ENCODE results near the gene SRSF4.
"Not testable (repeated sequence)": the region's sequence is repeated elsewhere in the genome, so short reads cannot be mapped to it uniquely, and the experiment has no call there.

SRSF4 gene

DNA sequence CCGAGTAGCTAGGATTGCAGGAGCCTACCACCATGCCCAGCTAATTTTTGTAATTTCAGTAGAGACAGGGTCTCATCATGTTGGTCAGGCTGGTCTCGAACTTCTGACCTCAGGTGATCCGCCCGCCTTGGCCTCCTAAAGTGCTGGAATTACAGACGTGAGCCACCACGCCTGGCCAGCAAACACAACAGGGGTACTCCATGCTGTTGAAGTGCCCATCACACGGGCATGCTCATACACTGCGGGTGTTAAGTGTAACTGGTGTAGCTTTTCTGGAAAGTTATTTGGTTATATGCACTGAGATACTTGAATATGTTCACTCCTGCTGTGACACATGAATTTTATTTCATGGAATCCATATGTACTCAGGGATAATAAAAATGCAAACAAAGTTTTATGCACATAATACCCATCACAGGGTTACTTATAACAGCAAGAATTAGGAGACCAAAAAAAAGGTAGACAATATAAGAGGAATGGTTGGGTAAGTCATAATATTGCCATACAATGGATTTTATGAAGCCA, 9.2 kb downstream of the SRSF4 start:
- in situ Hi-C loops (cut with MboI; ENCODE audit: low pct_unique_long_range_greater_than_20kb, low sequenced_read_pairs), result no loop called here
- DNase-seq, result no peak

DNA sequence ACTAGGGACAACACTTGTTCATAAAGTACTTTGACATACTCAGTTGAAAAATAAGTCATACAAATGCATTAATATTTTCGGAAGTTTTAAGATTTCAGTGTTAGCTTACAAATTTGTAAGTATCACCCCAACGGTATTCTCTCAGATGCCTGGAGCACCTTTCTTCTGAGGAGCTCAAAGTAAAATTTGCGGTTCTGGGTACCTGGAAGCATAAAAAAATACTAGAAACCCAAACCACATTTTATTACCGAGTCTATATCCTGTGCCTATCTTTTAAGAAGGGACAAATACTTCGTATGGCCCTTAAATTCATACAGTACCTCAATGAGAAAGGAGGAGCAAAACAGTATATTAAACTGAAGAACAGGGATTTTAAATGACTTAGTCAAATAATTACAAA, 10.2 kb downstream of the SRSF4 start:
- in situ Hi-C loops (cut with MboI; ENCODE audit: low pct_unique_long_range_greater_than_20kb, low sequenced_read_pairs), result no loop called here

DNA sequence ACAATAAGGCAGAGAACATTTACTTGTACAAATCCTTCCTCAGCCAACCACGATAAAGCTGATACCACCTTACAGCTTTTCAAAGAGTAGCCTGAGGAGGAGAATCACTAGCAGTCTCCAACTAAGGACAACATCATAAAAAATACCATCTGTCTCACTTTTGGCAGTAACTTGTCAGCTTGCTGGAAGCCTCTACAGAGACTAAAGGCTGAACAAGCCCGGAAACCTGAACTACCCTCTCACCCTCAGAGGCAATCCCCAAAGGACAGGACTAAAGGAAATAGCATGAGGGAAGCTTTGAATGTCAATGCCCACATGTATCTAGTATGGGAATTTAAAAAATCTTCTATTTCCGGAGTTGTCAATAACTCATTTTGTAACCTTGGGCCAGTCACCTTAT, 10.6 kb downstream of the SRSF4 start:
- peak; percentile 24 for DNase-seq
- in situ Hi-C loops (cut with MboI; ENCODE audit: low pct_unique_long_range_greater_than_20kb, low sequenced_read_pairs), result no loop called here

More for the DNA sequence above, 10.2 kb downstream of the SRSF4 start:
- DNase-seq, result no peak

DNA sequence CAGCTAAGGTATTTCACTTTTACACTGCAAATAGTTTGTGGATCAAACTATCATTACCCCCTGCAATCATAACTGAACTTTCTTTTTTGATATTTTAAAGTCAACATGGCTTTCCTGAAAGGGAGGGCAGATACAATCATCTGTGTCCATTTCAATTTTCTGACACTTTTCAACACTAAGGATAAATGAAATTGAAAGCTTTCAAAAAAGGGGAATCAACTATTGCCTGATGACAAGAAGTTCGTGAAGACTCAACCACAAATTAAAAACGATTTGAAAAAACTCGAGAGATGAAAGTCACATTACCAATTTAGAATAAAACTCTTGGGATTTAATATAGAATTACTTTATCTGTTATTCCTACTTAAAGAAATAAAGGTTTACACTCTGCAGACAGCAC, 11.7 kb downstream of the SRSF4 start:
- in situ Hi-C loops (cut with MboI; ENCODE audit: low pct_unique_long_range_greater_than_20kb, low sequenced_read_pairs), result no loop called here
- DNase-seq, result no peak

DNA sequence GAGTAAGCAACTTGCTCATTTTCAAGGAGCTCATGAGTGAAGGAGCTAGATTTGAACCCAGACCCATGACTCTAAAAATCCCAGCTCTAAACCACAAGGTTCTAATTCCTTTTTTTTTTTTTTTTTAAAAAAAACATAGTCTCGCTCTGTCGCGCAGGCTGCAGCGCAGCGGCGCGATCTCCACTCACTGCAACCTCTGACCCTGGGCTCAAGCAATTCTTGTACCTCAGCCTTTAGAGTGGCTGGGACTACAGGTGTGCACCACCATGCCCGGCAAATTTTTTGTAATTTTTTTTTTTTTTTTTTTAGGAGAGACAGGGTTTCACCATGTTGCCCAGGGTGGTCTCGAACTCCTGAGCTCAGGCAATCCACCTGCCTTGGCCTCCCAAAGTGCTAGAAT, 13.8 kb downstream of the SRSF4 start:
- in situ Hi-C loops (cut with MboI; ENCODE audit: low pct_unique_long_range_greater_than_20kb, low sequenced_read_pairs), result no loop called here
- DNase-seq, result no peak

DNA sequence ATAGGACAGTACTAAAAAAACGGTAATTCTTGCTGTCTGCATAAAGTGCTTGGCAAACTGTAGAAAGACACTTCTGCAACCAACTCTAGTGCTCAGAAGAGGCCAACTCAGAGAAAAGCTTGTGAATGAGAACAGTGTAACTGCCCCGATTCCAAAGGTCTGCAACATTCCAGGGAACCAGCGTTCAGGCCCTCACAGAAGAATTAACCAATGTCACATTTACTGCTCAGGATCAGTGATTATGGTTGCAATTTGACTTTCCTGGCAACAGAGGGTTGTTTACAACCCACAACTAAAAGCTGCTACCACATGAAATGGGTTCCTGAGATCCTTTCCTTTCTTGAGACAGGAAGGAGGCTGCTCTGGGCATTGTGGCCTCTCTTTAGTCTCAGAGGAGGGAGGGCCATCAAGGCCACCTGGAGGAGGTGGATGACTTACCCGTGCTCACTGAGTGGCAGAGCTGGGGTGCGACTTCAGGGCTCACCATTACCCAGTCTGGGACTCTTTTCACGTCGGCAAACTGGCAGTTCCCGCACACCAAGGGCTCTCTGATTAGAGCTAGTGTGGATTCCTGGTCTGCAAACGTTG, 15.3 kb downstream of the SRSF4 start:
- no peak for DNase-seq
- in situ Hi-C loops (cut with MboI; ENCODE audit: low pct_unique_long_range_greater_than_20kb, low sequenced_read_pairs), result no loop called here

DNA sequence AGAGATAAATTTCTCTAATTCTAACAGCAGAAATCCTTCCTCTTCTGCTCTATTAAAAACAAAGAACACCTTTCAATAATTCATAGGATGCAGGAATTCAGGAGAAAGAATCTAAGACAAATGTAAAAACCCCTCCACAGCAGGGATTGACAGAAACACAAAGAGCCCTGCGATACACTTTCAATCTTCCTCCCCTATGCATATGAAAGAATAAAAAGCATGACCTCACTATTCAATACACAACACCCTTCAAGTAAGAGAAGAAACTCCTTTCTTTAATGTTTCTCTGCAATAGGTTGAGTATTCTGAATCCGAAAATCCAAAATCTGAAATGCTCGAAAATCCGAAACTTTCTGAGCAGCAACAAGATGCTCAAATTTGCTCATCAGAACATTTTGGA, 17.1 kb downstream of the SRSF4 start:
- DNase-seq, result no peak
- in situ Hi-C loops (cut with MboI; ENCODE audit: low pct_unique_long_range_greater_than_20kb, low sequenced_read_pairs), result no loop called here

DNA sequence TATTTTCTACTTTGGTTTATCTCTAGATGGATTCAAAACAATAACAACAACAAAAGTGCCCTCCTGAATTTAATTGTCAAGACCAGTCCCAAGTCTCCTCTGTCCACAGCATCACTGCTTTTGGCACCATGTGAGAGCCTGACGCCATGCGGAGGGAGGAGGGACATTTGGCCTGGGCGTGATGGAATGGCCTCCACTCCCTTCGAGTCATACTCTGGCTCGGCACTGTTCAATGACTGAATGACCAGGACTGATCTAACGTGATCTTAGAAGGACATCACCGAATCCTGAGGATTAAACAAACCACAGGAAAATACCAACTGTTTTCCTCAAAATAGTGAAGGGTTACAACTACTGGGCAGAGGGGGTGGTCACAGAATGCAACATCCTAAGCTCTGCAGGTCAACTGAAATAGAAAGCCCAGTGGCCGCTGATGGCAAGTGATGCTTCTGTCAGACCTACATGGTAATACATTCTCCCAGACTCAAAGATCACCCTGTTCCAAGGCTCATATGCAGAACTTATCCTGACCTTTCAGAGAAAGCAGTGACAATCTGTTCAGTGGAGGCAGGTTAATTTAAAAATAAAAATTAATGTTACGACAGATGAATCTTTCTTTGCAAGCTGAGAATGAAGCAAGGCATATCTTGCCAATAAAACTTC, 19.1 kb downstream of the SRSF4 start:
- no peak for DNase-seq
- in situ Hi-C loops (cut with MboI; ENCODE audit: low pct_unique_long_range_greater_than_20kb, low sequenced_read_pairs), result no loop called here

DNA sequence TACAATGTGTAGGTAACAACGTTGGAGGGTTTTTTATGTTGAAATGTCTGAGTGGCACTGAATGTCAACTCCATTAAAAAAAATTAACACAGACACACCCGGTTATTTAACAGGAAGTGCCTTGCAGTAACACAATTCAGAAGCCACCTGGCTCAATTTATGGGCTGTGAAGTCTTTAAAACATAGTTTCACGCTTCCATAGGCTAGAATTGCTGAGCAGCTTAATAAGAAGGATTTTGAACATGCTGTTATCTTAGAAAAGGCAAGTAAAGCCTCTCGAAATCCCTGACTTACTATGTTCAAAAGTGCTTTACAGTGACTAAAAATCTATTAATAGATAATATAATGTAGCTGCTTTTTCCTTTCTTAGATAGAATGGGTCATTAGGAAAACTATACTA, 19.7 kb downstream of the SRSF4 start:
- no peak for DNase-seq
- in situ Hi-C loops (cut with MboI; ENCODE audit: low pct_unique_long_range_greater_than_20kb, low sequenced_read_pairs), result no loop called here

DNA sequence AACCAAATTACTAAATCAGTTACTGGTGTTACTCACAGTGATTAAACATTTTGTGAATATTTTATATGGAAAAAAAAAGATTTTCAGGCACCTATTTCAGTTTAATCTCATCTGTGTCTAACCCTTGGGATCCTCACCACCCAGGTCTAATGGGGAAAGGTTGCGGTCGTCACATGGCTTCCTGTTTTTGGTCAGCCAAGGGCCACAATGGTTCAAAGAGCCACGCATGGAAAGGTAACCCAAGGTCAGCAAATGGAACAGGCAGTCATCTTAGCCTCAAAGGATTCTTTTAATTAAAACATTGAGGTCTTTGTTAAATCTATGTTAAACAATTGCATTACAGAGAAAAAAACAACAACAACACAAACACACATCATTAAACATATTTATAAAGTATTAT, 21.9 kb downstream of the SRSF4 start:
- no peak for DNase-seq
- in situ Hi-C loops (cut with MboI; ENCODE audit: low pct_unique_long_range_greater_than_20kb, low sequenced_read_pairs), result no loop called here

DNA sequence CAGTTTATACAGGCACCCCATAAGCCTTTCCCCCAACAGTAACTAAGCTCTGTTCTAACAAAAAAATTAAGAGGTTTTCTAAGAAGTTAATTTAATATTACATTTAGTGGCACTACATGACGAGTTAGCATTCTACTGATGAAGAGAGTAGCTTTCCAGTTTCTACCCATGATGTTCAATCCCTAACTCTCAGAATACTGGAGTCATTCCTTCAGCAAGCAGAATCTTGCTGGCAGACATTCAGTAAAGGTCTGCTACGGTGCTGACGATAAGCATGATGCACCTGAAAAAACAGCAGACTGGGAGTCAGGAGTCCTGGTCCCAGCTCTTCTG, 24.5 kb downstream of the SRSF4 start:
- DNase-seq, result no peak
- in situ Hi-C loops (cut with MboI; ENCODE audit: low pct_unique_long_range_greater_than_20kb, low sequenced_read_pairs), result no loop called here

DNA sequence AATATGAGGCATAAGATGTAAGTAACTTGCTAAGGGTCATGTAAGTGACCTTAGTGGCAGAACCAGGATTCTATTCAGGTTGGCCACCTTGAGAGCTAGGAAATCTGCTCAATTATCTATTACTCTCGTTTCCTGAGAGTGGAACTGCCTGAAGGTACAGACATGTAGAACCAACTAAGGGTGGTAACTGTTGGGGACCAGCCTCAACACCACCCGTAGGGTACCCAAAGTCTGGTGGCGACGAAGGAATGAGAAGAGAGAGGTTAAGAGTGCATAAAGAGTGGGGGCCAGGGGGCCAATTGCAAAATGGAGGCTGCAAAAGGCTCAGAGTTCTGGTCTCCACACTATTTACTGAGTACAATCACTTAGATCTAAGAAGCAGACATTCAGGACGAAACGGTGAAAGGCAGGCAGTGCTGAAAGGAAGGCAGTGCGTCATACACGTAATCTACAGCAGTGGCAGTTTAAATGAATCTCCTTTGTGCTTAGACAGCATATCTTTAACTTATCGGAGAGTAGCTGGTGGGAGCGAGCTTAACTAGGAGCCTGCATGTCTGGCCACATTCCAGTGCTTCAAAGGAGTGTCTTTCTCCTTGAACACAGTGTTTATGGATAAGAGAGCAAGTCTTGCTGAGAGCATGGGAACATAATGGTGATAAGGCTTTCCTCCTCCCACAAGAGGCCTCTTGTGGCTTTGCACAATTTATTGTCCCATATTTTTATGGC, 25.0 kb downstream of the SRSF4 start:
- DNase-seq, result no peak
- in situ Hi-C loops (cut with MboI; ENCODE audit: low pct_unique_long_range_greater_than_20kb, low sequenced_read_pairs), result no loop called here

DNA sequence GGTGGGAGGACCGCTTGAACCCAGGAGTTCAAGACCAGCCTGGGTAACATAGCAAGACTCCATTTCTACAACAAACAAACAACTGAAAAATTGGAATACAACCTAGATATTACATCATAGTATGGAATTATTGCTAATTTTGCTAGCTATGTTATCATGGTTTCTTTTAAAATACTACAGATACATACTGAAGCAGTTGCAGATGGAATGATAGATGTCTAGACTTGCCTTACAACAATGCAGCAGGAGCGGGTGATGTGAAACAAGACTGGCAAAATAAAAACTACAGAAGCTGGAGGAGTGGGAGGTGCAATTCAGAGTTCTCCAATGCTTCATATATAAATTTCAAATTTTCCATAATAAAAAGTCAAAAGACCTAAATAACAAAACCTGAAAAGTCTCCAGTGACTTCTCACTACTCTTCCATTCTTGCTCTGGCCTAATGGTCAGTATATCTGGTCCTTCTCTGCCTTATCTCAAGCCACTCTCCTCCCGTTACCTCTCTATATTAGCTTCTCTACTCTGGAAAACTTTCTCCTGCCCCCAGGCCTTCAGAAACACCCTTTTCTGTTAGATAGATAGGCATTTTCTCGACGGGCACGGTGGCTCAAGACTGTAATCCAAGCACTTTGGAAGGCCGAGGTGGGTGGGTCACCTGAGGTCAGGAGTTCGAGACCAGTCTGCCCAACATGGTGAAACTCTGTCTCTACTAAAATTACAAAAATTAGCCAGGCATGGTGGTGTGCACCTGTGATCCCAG, 29.5 kb downstream of the SRSF4 start:
- no peak for DNase-seq
- in situ Hi-C loops (cut with MboI; ENCODE audit: low pct_unique_long_range_greater_than_20kb, low sequenced_read_pairs), result no loop called here

DNA sequence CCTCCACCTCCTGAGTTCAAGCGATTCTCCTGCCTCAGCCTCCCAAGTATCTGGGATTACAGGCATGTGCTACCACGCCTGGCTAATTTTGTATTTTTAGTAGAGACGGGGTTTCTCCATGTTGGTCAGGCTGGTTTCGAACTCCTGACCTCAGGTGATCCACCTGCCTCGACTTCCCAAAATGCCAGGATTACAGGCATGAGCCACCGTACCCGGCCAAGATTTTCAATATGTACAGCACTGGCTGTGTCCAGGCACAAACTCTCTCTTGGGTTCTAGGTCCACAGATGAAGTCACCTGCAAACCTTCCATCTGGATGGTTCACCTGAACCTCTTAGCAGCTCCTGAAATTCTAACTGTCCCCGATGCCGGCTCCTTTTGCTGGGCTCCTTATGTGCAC, 31.4 kb downstream of the SRSF4 start:
- in situ Hi-C loops (cut with MboI; ENCODE audit: low pct_unique_long_range_greater_than_20kb, low sequenced_read_pairs); DNase-seq: not testable (repeated sequence)

DNA sequence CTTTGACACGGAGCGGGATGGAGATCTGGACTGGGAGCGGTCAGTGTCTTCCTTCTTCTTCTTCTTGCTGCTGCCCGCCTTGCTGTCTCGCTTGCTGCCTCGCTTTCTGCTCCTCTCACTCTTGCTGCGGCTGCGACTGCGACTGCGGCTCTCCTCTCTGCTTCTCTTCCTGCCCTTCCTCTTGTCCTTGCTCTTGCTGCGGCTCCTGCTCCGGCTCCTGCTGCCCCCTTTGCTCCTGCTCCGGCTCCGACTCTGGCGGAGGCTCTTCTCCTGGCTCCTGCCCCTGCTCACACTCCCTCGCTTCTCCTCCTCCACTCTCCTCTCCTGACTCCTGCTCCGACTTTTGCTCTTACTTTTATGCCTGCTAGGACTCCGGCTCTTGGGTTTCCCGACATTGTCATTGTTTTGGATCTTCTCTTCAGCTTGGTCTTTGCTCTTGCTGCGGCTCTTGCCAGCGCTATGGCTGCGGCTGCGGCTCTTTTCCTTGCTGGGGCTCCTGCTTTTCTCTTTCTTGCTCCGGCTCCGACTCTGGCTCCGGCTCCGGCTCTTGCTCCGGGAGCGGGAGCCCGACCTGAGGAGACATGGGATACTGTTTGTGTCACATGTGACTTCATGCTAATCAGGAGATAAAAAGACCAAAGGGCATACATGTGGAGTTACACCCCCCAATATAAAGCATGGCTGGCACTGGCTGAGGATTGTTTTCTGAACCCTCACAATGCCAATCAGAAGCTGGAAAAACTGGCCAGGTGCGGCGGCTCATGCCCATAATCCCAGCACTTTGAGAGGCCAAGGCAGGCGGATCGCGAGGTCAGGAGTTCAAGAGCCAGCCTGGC, 32.8 kb downstream of the SRSF4 start:
- DNase-seq, result no peak
- in situ Hi-C loops (cut with MboI; ENCODE audit: low pct_unique_long_range_greater_than_20kb, low sequenced_read_pairs), result no loop called here

DNA sequence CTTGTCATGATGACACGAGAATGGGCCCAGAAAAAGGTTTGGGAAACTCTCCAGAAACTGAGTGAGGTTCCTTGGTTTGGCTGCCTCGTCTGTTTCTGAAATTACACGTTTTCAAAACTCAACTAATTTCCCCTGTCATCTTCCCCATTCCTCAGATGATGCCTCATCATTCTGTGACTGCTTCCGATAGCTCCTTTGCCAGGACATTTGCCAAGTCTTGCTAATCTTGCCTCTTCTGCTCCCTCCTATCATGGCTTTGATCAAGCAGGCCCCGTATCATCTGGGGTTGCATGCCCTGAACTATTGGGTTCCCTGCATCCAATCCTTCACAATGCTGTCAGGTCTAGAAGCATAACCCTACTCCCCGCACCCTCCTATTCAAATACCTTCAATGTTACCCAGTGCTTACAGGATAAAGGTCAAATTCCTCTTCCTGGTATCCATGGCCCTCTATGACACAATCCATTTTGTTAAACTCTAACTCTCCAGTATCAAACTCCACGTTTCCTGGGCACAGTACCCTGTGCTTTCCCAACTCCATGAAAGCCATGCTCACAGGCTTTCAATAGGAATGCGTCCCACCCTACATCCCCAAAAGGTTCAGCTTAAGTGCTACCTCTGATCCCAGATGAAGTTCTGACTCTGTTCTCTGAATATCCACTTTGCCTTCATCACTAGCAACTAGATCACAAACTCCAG, 35.8 kb downstream of the SRSF4 start:
- in situ Hi-C loops (cut with MboI; ENCODE audit: low pct_unique_long_range_greater_than_20kb, low sequenced_read_pairs), result no loop called here
- no peak for DNase-seq

DNA sequence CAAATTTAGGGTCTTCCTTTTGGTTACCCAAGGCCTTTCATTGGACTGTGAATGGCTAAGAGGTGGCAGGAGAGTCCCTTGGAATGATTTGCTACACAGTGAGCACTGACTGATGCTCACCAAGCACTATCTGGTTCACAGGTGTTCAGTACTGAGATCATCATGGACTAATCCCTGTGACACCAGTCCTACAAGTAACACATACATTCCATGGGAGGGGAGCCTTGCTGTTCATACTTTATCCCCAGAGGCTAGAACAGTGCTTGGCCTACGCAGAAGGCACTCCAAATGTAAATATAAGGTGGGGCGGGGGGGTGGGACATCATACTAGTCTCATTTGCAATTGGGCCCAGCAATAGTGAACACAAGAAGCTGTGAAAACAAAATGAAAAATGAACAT, 37.5 kb downstream of the SRSF4 start:
- in situ Hi-C loops (cut with MboI; ENCODE audit: low pct_unique_long_range_greater_than_20kb, low sequenced_read_pairs), result no loop called here
- DNase-seq, result no peak

DNA sequence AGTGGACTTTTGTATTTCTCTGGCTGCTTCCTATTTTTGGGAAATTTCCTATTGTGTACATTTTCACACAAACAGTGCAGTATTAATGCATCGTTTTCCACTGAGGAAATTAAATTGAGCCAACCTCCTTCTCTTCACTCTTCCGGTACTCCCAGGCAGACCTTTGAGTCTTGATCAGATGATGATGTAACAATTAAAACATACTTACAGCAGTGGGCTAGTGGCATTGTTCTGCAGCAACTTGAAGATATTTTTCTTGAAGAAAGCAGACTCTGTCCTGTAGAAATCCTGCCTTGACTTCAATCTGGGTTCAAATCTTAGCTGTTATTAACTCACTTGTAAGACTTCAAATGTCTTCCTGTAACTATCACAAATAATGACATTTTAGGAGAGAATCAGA, 39.0 kb downstream of the SRSF4 start:
- DNase-seq, result no peak
- in situ Hi-C loops (cut with MboI; ENCODE audit: low pct_unique_long_range_greater_than_20kb, low sequenced_read_pairs), result no loop called here
